NCI-H524 (cell line): ENCODE measurements around the gene FBXW12.
"Not testable (repeated sequence)": the region's sequence is repeated elsewhere in the genome, so short reads cannot be mapped to it uniquely, and the experiment has no call there.

Experiments
- DNase-seq, 2 experiments: peaks; one replicate each; lab custom pipeline; 2025; lab: John Stamatoyannopoulos, UW

Gene FBXW12

DNA sequence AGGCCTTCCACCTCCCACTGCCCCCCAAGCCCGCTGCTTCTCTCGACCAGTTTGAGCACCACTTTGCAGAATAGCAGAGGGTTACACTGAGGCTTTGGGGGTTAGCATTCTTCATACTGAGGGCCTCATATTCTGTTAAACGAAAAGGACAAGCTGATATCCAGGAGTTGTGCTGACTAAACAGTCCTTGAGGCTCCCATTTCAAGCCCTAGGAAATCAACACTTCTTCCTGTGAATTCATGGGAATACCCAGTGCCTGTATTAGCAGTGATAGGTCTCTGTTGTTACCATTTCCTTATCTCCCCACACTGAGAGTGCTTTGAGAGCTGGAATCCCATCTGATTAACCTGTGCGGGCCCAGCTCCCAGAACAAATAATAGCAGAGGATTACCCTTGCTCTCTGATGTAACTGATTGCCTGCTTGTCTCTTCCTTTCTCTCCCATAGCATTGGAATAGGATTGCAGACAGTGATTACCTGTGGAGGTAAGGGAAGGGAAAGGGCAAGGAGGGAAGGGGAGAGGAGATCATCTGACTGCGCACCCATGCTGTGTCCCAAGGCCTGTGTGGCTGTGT lies 930 bp downstream of the FBXW12 start:
- DNase-seq = peak in 1 of 2 experiments; percentile 14

DNA sequence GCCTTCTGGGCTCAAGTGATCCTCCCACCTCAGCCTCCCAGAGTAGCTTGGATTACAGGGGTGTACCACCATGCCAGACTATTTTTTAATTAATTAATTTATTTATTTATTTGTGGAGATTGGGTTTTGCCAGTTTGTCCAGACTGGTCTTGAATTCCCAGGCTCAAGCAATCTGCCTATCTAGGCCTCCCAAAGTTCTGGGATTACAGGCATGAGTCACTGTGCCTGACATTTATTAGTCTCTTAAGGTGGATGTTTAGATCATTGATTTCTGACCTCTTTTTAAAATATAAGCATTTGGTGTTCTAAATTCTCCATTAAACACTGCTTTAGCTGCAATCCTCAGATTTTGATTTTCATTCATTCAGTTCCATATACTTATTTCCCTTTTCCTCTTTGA lies 15.6 kb downstream of the FBXW12 start:
- DNase-seq = no peak

DNA sequence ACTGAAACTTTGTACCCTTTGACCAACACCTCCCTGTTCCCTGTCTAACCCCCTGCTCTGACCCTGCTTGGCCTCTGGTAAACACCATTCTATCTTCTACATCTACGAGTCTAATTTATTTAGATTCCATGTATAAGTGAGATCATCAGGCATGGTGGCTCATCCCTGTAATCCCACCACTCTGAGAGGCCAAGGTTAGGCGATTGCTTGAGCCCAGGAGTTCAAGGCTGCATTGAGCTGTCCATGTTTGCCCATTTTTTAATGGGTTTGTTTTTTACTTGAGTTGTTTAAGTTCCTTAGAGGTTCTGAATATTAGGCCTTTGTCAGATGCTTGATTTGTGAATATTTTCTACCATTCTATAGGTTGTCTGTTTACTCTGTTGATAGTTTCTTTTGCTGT lies 16.9 kb downstream of the FBXW12 start:
- DNase-seq = no peak

GRCh38 chr3:48394391-48394790 lies 22.4 kb downstream of the FBXW12 start:
- DNase-seq = no peak

GRCh38 chr3:48395714-48396113 lies 23.7 kb downstream of the FBXW12 start:
- DNase-seq = no peak

DNA sequence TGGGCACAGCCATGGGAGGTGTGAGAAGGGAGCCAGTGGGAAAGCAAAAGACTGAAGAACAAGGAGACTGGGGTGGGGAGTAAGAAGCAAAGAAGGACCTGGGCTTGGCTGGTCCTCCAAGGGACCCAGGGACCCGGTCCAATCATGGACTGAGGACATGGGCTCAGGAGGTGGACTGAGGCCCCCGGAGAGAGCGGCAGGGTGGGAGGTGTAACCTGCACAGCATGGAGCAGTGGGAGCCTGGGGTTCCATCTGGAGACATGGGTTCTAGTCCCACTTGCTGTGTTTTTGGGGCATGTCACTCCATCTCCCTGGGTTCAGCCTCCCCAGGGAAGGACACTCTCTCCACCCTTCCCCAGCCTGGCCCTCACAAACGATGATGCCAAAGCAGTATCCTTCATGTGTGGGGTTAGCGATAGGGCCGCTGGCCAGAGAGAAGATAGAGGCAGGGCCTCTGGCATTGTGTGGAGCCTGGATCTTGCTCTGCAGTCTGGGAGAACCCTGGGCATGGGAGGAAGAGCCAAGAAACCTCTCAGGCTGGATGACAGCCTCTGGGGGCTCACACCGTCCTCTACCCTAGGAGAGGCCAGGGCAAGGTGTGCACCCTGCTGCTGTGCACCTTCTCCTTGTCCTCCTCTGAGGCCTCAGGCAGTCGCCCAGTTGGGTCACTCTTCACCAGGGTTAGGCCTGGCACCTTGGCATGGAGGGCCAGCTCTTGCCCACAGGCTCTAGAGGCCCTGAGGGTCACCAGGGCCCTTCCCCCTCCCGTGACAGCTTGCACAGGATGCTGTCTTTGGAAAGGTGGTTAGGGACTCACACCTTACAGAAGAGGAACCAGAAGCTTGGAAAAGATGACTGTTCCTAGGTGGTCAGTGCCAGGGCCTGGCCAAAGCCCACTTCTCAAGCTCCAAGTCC lies 26.0 kb downstream of the FBXW12 start:
- DNase-seq = no peak

DNA sequence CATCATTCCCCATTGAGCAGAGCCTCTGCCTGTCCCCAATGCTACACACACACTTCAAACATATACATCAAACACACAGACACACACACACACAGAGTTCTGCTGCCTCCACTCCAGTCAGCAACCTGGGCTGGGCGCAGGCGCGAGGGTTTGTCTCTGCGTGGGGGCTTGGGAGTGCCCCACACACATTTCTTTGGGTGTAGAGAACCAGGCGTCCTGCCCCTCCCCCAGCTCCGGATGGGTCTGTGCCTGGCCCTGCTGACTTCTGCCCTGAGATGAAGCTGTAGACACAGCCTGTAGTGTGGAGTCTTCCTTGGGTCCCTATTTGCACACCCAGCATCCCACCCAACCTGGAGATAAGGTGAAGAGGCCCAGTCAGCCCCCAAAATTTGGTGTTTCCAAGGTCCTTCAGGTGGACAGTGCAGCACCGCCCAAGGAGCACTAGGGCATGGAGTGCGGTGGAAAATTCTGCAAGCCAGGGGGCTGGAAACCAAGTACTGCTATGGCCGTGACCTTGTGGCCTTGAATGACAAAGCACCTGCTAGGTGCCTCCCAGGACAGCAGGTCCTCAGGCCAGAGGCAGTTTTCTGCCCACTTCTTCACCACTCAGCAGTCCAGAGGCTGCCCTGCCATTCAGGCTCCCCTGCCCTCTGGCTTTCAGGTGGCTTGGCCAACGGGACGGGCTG lies 26.8 kb downstream of the FBXW12 start:
- DNase-seq = no peak

- peak in 1 of 2 experiments; percentile 41 for DNase-seq
Observed at GRCh38 chr3:48399387-48400172, 27.6 kb downstream of the FBXW12 start.

- DNase-seq = peak; percentile 41 to 56
Observed at GRCh38 chr3:48400824-48401433, 28.9 kb downstream of the FBXW12 start.

- not testable (repeated sequence) for DNase-seq
Observed at GRCh38 chr3:48401434-48401901, 29.4 kb downstream of the FBXW12 start.

GRCh38 chr3:48402281-48402732 lies 30.3 kb downstream of the FBXW12 start:
- DNase-seq = no peak

GRCh38 chr3:48402907-48403306 lies 30.9 kb downstream of the FBXW12 start:
- DNase-seq = no peak

GRCh38 chr3:48403533-48404439 lies 31.8 kb downstream of the FBXW12 start:
- no peak for DNase-seq

- DNase-seq = no peak
Observed at GRCh38 chr3:48404440-48405342, 32.7 kb downstream of the FBXW12 start.

- DNase-seq = no peak
Observed at GRCh38 chr3:48405343-48405881, 33.4 kb downstream of the FBXW12 start.

- no peak for DNase-seq
Observed at GRCh38 chr3:48405971-48406370, 34.0 kb downstream of the FBXW12 start.

DNA sequence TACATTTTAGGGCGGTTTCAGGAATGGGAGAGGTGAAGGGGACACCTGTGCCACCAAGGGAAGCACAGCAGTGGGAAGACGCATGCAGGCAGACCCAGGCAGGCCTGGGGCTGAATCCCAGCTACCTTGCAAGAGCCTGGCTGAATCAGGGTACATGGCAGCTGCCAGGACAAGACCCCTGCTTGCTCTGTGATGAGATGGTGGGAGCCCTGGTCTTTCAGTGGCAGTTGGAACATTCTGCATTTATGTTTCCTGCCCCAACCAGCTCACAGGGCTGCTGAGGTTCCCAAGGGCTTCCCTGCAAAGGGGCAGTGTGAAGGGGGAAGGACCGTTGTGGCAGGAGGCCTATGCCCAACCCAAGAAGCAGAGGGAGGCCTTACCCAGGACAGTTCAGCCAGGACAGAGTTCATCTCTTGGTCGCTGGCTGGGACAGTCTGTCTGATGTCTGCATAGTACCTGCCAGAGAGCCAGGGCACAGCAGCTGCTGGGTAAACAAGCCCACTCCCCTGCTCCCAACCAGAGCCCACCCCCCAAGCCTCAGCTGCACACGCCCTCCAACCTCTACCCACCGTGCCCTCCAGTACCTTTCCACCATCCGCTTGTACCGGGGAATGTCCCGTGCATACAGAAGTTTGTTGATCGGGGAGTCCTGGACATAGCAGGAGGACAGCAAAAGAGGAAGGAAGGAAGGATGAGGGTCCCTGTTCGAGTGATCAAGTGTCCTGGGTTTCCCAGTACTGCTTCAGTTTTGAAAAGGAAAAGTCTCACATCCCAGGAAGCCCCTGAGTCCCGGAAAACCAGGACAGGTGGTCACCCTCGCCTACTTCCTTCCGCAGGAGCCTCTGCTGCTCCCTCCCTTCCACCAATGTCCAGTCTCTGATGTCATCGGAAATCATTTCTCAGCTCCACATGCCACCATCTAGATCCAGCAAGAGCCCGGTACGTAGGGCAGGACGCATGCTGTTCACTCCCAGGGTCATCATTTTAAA lies 34.7 kb downstream of the FBXW12 start:
- DNase-seq = no peak
